ENCODE data around the gene DUSP11. TPM values are rescaled to one million over a fixed set of nuclear protein-coding genes. Genes with fewer than 3 reads are reported as not detected.
A peak's percentile ranks its signal among the peaks of the same experiment; 100 is the strongest.
"Not testable (repeated sequence)": the region's sequence is repeated elsewhere in the genome, so short reads cannot be mapped to it uniquely, and the experiment has no call there.

Gene DUSP11
- total and polyA plus RNA-seq, 3 experiments from 2014 or later = 33.1 to 41.0 (median 34.4) TPM

DNA sequence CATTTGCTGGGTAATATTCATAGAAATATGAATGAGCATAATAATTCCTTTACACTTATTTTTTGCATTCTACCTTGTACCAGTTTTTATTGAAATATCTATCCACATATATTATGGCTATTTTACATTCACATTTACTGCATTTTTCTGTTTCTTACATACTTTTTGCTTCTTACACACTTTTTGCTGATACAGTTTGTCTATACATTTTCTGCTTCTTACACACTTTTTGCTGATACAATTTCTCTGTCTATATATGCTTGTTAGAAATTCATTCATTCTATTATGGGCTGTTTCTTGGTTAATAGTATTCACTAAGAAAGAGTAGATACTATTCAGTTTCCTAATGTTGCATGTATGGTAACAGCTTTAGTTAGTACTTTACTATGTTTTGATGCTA, 32.0 kb upstream of the DUSP11 start:
- H3K36me3 ChIP-seq (ENCODE audit: insufficient read depth, low read length) = no peaks in the 10 kb centered on the region
- Mint-ChIP-seq H3K27me3 (peaks cover 5 to 24% of the 10 kb centered on the region in 2 donors), H3K36me3 (no peaks in the 10 kb centered on the region), H3K9me3 (no peaks in the 10 kb centered on the region), H3K4me1 (no peaks in the 10 kb centered on the region), H3K4me3 (no peak overlapping the region), H3K27ac (peak overlapping the region in 1 of 8 donors; percentile 26)
- no peaks in the 10 kb centered on the region for H3K9me3 ChIP-seq (ENCODE audit: low read length)
- CTCF ChIA-PET = interaction anchor here (1.8 kb wide), 1 partner anchor 12 kb away, joined by 4 read pairs; no protein-coding TSS in a partner anchor
- POLR2A ChIA-PET = no interaction called here
- DNase-seq = no peak
- no peak overlapping the region for H3K27ac ChIP-seq (ENCODE audit: low read depth, low read length)
- H3K4me3 ChIP-seq (ENCODE audit: low read length) = no peak overlapping the region
- H3K27me3 ChIP-seq (ENCODE audit: insufficient read depth, low read length, poor library complexity, severe bottlenecking) = no peaks in the 10 kb centered on the region
- no peaks in the 10 kb centered on the region for H3K4me1 ChIP-seq (ENCODE audit: insufficient read depth, low read length)

DNA sequence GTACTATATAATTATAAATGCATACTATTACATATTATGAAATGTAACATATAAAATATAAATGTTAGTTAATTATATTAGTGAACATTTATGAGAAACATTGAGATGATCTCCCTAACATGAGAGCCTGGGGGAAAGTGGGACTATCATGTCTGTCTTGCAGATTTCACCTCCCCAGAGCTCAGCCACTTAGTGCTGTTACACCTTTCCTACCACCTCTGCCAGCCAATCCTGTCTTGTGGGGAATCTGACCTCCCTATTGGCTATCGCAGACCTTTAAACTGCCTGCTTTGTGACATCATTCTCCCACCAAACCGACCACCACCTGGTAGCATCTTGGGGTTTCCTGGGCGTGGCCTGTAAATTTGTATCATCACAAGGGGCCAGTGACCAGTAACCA, 4.0 kb upstream of the DUSP11 start, which contains the start of gene C2orf78:
Gene C2orf78, plus strand, starts transcription at position 301 of the 400 bp plus-strand sequence. CDS start 127 bp downstream, outside the sequence.
- Mint-ChIP-seq H3K4me3 (peak within 1 kb of the TSS in 1 of 7 donors; percentile 51), H3K4me1 (peaks cover 10 to 16% (median 13%) of the 10 kb centered on the region in 3 donors)
- POLR2A ChIA-PET = not testable (repeated sequence)

GRCh38 chr2:73783402-73783801, 3.5 kb upstream of the DUSP11 start:
- Mint-ChIP-seq H3K36me3 (peaks cover 0 to 11% (median 0%) of the 10 kb centered on the region in 3 donors), H3K27me3 (peaks cover 0 to 12% of the 10 kb centered on the region in 2 donors), H3K4me1 (peaks cover 15 to 20% (median 16%) of the 10 kb centered on the region in 3 donors)
- H3K27me3 ChIP-seq (ENCODE audit: insufficient read depth, low read length, poor library complexity, severe bottlenecking); H3K27ac Mint-ChIP-seq; H3K9me3 Mint-ChIP-seq; H3K27ac ChIP-seq (ENCODE audit: low read depth, low read length); H3K9me3 ChIP-seq (ENCODE audit: low read length); H3K4me3 ChIP-seq (ENCODE audit: low read length); H3K4me1 ChIP-seq (ENCODE audit: insufficient read depth, low read length); DNase-seq; CTCF ChIA-PET; POLR2A ChIA-PET; H3K36me3 ChIP-seq (ENCODE audit: insufficient read depth, low read length); H3K4me3 Mint-ChIP-seq: not testable (repeated sequence)

More for the DNA sequence above, 4.0 kb upstream of the DUSP11 start, which contains the start of gene C2orf78:
- H3K27ac Mint-ChIP-seq; H3K27ac ChIP-seq (ENCODE audit: low read depth, low read length); CTCF ChIA-PET; H3K36me3 ChIP-seq (ENCODE audit: insufficient read depth, low read length); H3K9me3 ChIP-seq (ENCODE audit: low read length); H3K27me3 ChIP-seq (ENCODE audit: insufficient read depth, low read length, poor library complexity, severe bottlenecking); H3K4me1 ChIP-seq (ENCODE audit: insufficient read depth, low read length); H3K9me3 Mint-ChIP-seq; H3K4me3 ChIP-seq (ENCODE audit: low read length); DNase-seq: not testable (repeated sequence)
- Mint-ChIP-seq H3K27me3 (peaks cover 0 to 12% of the 10 kb centered on the region in 2 donors), H3K36me3 (peaks cover 0 to 10% (median 0%) of the 10 kb centered on the region in 3 donors)

DNA sequence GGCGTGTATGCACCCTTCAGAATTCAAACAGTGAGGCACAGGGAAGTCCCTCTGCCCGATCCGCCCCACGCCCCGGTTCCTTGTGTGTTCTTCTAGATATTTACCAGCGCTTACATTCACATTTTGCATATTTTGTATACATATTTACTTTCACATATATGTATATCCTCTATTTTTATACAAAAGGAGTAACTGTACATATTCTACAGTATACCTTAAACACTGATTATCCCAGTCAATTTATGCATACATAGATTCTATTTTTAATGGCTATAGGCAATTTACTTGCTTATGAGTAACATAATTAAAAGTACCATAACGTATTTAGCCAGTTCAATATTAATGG, 307 bp upstream of the DUSP11 start:
- DNase-seq = no peak
- Histone ChIP-seq H3K4me1 (ENCODE audit: insufficient read depth, low read length) (peaks cover 14% of the 10 kb centered on the region), H3K36me3 (ENCODE audit: insufficient read depth, low read length) (peaks cover 6% of the 10 kb centered on the region), H3K9me3 (ENCODE audit: low read length) (no peaks in the 10 kb centered on the region), H3K27ac (ENCODE audit: low read depth, low read length) (peak overlapping the region; percentile 98), H3K27me3 (ENCODE audit: insufficient read depth, low read length, poor library complexity, severe bottlenecking) (no peaks in the 10 kb centered on the region), H3K4me3 (ENCODE audit: low read length) (peak overlapping the region; percentile 87)
- Mint-ChIP-seq H3K9me3 (no peaks in the 10 kb centered on the region), H3K27ac (peak overlapping the region; percentile 91 to 99 (median 99)), H3K27me3 (peaks cover 0 to 12% of the 10 kb centered on the region in 2 donors), H3K4me1 (peaks cover 36 to 46% (median 43%) of the 10 kb centered on the region in 3 donors), H3K36me3 (peaks cover 4 to 35% (median 9%) of the 10 kb centered on the region in 3 donors), H3K4me3 (peak overlapping the region; percentile 96 to 100 (median 99))
- ChIA-PET POLR2A (interaction anchor here (0.7 to 1.1 kb wide), 2 partner anchors 43 to 220 kb away, joined by 4 to 8 read pairs; partner anchors contain the start of gene TPRKB), CTCF (interaction anchor here (0.9 to 1.0 kb wide), 2 partner anchors 43 to 47 kb away, joined by 3 to 4 read pairs; partner anchors contain the start of gene TPRKB)

DNA sequence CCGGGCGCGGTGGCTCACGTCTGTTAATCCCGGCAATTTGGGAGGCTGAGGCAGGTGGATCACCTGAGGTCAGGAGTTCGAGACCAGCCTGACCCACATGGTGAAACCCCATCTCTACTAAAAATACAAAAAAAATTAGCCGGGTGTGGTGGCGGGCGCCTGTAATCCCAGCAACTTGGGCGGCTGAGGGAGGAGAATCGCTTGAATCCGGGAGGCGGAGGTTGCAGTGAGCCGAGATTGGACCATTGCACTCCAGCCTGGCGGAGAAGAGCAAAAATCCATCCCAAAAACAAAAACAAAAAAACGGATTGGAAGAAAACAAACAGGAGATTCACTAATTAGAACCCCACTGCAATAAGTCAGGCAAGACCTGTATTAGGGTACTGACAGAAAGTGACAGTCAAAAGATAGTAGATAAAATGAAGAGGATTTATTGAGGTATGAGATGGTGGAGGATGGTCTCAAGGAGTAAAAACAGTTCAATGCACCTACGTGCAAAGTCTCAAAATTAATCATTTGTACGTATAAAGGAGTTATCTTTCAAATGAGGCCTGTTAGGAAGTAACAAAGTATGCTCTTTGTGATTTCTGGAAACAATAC, 936 bp downstream of the DUSP11 start:
- Mint-ChIP-seq H3K27ac (peak overlapping the region; percentile 91 to 99 (median 99)), H3K4me1 (peaks cover 42 to 57% (median 50%) of the 10 kb centered on the region in 3 donors), H3K4me3 (peak overlapping the region; percentile 96 to 100 (median 99)), H3K36me3 (peaks cover 11 to 46% (median 19%) of the 10 kb centered on the region in 3 donors), H3K27me3 (peaks cover 0 to 12% of the 10 kb centered on the region in 2 donors)
- Histone ChIP-seq H3K27ac (ENCODE audit: low read depth, low read length) (peak overlapping the region; percentile 98), H3K4me1 (ENCODE audit: insufficient read depth, low read length) (peaks cover 14% of the 10 kb centered on the region), H3K36me3 (ENCODE audit: insufficient read depth, low read length) (peaks cover 17% of the 10 kb centered on the region), H3K4me3 (ENCODE audit: low read length) (peak overlapping the region; percentile 87)
- ChIA-PET CTCF (interaction anchor here (0.9 to 1.0 kb wide), 2 partner anchors 42 to 48 kb away, joined by 3 to 4 read pairs; partner anchors contain the start of gene TPRKB), POLR2A (interaction anchor here (1.1 kb wide), 1 partner anchor 42 kb away, joined by 4 read pairs; the partner anchor contains the start of gene TPRKB)
- H3K27me3 ChIP-seq (ENCODE audit: insufficient read depth, low read length, poor library complexity, severe bottlenecking); H3K9me3 ChIP-seq (ENCODE audit: low read length); DNase-seq; H3K9me3 Mint-ChIP-seq: not testable (repeated sequence)

- H3K36me3 ChIP-seq (ENCODE audit: insufficient read depth, low read length) = peaks cover 32% of the 10 kb centered on the region
- POLR2A ChIA-PET = no interaction called here
- CTCF ChIA-PET = interaction anchor here (1.4 kb wide), 1 partner anchor 47 kb away, joined by 3 read pairs; no protein-coding TSS in a partner anchor
Measured at GRCh38 chr2:73776869-73777519, 2.9 kb downstream of the DUSP11 start.

DNA sequence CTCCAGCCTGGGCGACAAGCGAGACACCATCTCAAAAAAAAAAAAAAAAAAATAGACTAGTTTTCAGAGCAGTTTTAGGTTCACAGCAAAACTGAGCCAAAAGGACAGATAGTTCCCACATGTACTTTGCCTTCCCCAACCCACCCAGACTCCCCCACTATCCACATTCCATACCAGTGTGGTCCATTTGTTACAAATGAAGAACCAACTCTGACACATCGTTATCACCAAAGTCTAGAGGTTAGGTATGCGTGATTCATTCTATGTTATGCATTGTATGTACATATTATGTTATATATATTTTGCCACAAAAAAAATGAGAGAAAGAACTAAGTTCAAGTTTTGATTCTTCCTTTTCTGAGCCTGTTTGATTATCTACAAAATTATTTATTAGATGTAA, 3.5 kb downstream of the DUSP11 start:
- Mint-ChIP-seq H3K36me3 (peaks cover 15 to 69% (median 29%) of the 10 kb centered on the region in 3 donors), H3K4me1 (peaks cover 46 to 70% (median 68%) of the 10 kb centered on the region in 3 donors), H3K4me3 (peak overlapping the region in 2 of 7 donors; percentile 23 to 31), H3K9me3 (no peaks in the 10 kb centered on the region), H3K27me3 (no peaks in the 10 kb centered on the region), H3K27ac (peak overlapping the region in 2 of 8 donors; percentile 36)
- Histone ChIP-seq H3K36me3 (ENCODE audit: insufficient read depth, low read length) (peaks cover 32% of the 10 kb centered on the region), H3K4me1 (ENCODE audit: insufficient read depth, low read length) (peaks cover 14% of the 10 kb centered on the region), H3K4me3 (ENCODE audit: low read length) (no peak overlapping the region), H3K27ac (ENCODE audit: low read depth, low read length) (no peak overlapping the region), H3K9me3 (ENCODE audit: low read length) (no peaks in the 10 kb centered on the region), H3K27me3 (ENCODE audit: insufficient read depth, low read length, poor library complexity, severe bottlenecking) (no peaks in the 10 kb centered on the region)
- no peak for DNase-seq
- ChIA-PET POLR2A (interaction anchor here (0.6 kb wide), 1 partner anchor 11 kb away, joined by 5 read pairs; no protein-coding TSS in a partner anchor), CTCF (interaction anchor here (1.4 kb wide), 1 partner anchor 48 kb away, joined by 3 read pairs; no protein-coding TSS in a partner anchor)

More at GRCh38 chr2:73776869-73777519, 2.9 kb downstream of the DUSP11 start:
- Histone ChIP-seq H3K4me1 (ENCODE audit: insufficient read depth, low read length) (peaks cover 14% of the 10 kb centered on the region), H3K9me3 (ENCODE audit: low read length) (no peaks in the 10 kb centered on the region), H3K27me3 (ENCODE audit: insufficient read depth, low read length, poor library complexity, severe bottlenecking) (no peaks in the 10 kb centered on the region), H3K27ac (ENCODE audit: low read depth, low read length) (no peak overlapping the region), H3K4me3 (ENCODE audit: low read length) (no peak overlapping the region)
- H3K4me3 Mint-ChIP-seq = peak overlapping the region in 3 of 7 donors; percentile 3 to 31 (median 15)
- no peaks in the 10 kb centered on the region for H3K9me3 Mint-ChIP-seq
- no peak for DNase-seq
- H3K4me1 Mint-ChIP-seq = peaks cover 45 to 69% (median 67%) of the 10 kb centered on the region in 3 donors
- H3K36me3 Mint-ChIP-seq = peaks cover 14 to 65% (median 28%) of the 10 kb centered on the region in 3 donors
- peak overlapping the region in 2 of 8 donors; percentile 36 for H3K27ac Mint-ChIP-seq
- no peaks in the 10 kb centered on the region for H3K27me3 Mint-ChIP-seq

All from CD8-positive, alpha-beta memory T cell (primary cell).